Stimulated activated CD4-positive, alpha-beta T cell treated with anti-CD3 and anti-CD28 coated beads, Interleukin-15, amount 100 ng/mL, for 1 hour (primary cell): Measurements from ENCODE around the gene IGF1R.

Experiments
- DNase-seq, 2 donors: peaks; one replicate each; pipeline ENCODE4 v3.0.0-alpha.2; 2020; ENCODE audit warnings: low read depth in 1 of 2, low spot score in 1 of 2

The IGF1R gene

GRCh38 chr15:98772895-98773294, 124.6 kb downstream of the IGF1R start:
- no peak for DNase-seq

- no peak for DNase-seq
Observed at GRCh38 chr15:98773616-98774015, 125.3 kb downstream of the IGF1R start.

GRCh38 chr15:98774756-98775497, 126.6 kb downstream of the IGF1R start:
- DNase-seq: no peak

GRCh38 chr15:98775498-98776230, 127.3 kb downstream of the IGF1R start:
- no peak for DNase-seq

- no peak for DNase-seq
Observed at GRCh38 chr15:98776607-98777281, 128.4 kb downstream of the IGF1R start.

- DNase-seq: no peak
Observed at GRCh38 chr15:98777426-98777825, 129.1 kb downstream of the IGF1R start.

GRCh38 chr15:98778263-98778959, 130.1 kb downstream of the IGF1R start:
- no peak for DNase-seq

- DNase-seq: no peak
Observed at GRCh38 chr15:98778960-98779359, 130.6 kb downstream of the IGF1R start.

GRCh38 chr15:98779463-98780071, 131.2 kb downstream of the IGF1R start:
- DNase-seq: peak; percentile 40 to 62

- no peak for DNase-seq
Observed at GRCh38 chr15:98781838-98782237, 133.5 kb downstream of the IGF1R start.

GRCh38 chr15:98782801-98783200, 134.5 kb downstream of the IGF1R start:
- DNase-seq: no peak

- DNase-seq: no peak
Observed at GRCh38 chr15:98785431-98785806, 137.1 kb downstream of the IGF1R start.

GRCh38 chr15:98785807-98786621, 137.7 kb downstream of the IGF1R start:
- no peak for DNase-seq

GRCh38 chr15:98786717-98787116, 138.4 kb downstream of the IGF1R start:
- no peak for DNase-seq

GRCh38 chr15:98787194-98787593, 138.9 kb downstream of the IGF1R start:
- no peak for DNase-seq

- DNase-seq: no peak
Observed at GRCh38 chr15:98787936-98788757, 139.8 kb downstream of the IGF1R start.

- no peak for DNase-seq
Observed at GRCh38 chr15:98789020-98789419, 140.7 kb downstream of the IGF1R start.

GRCh38 chr15:98790270-98790669, 141.9 kb downstream of the IGF1R start:
- no peak for DNase-seq

GRCh38 chr15:98791046-98791701, 142.8 kb downstream of the IGF1R start:
- DNase-seq: no peak
